ENCODE measurements around the gene DCPS.
"Not testable (repeated sequence)": the region's sequence is repeated elsewhere in the genome, so short reads cannot be mapped to it uniquely, and the experiment has no call there.

DCPS gene, protein sequence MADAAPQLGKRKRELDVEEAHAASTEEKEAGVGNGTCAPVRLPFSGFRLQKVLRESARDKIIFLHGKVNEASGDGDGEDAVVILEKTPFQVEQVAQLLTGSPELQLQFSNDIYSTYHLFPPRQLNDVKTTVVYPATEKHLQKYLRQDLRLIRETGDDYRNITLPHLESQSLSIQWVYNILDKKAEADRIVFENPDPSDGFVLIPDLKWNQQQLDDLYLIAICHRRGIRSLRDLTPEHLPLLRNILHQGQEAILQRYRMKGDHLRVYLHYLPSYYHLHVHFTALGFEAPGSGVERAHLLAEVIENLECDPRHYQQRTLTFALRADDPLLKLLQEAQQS

GRCh38 chr11:126303623-126304456 is at the start of gene DCPS:
TSS of gene DCPS (plus strand) at chr11:126304060. CDS start at chr11:126304081, 21 bp downstream.
- peak; percentile 90 for DNase-seq (ENCODE audit: low spot score)

- DNase-seq (ENCODE audit: low spot score), result no peak
Measured at GRCh38 chr11:126254819-126255218, 49.0 kb upstream of the DCPS start.

DNA sequence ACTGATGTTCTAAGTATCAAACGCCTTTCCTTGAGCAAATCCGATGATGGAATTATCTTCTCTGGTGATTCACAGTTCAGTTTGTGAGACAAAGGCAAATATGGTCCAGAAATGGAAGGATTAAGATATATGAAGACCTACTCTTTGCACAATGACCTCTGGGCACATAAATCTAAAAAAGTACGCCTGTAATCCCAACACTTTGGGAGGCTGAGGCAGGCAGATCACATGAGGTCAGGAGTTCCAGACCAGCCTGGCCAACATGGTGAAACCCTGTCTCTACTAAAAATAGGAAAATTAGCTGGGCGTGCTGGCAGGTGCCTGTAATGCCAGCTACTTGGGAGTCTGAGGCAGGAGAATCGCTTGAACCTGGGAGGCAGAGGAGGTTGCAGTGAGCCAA is 48.4 kb upstream of the DCPS start:
- DNase-seq (ENCODE audit: low spot score), result not testable (repeated sequence)

- DNase-seq (ENCODE audit: low spot score), result no peak
Measured at GRCh38 chr11:126256216-126256615, 47.6 kb upstream of the DCPS start.

DNA sequence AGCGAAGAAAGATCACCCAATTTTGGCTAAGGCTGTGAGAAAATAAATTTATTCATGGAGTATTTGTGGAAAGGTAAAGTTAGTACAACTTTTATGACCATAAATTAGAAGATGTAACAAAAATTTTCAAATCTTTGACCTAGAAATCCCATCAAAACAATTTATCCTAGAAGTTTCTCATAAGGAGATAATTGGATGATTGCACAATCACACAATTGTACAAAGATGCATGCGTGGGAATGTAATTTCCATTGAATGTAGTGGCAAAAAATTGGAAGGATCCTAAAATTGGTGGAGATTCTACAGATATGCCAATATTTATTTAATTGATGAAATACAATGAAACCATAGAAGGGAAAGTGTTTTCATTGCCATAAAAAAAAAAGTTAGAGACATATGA is 46.7 kb upstream of the DCPS start:
- DNase-seq (ENCODE audit: low spot score), result no peak

GRCh38 chr11:126257764-126258163 is 46.1 kb upstream of the DCPS start:
- DNase-seq (ENCODE audit: low spot score), result no peak

GRCh38 chr11:126262216-126262615 is 41.6 kb upstream of the DCPS start:
- DNase-seq (ENCODE audit: low spot score), result no peak

- DNase-seq (ENCODE audit: low spot score), result no peak
Measured at GRCh38 chr11:126263489-126263888, 40.4 kb upstream of the DCPS start.

GRCh38 chr11:126265811-126266210 is 38.0 kb upstream of the DCPS start:
- no peak for DNase-seq (ENCODE audit: low spot score)

- DNase-seq (ENCODE audit: low spot score), result no peak
Measured at GRCh38 chr11:126267650-126268049, 36.2 kb upstream of the DCPS start.

GRCh38 chr11:126268361-126268707 is 35.5 kb upstream of the DCPS start:
- peak; percentile 22 for DNase-seq (ENCODE audit: low spot score)

- peak; percentile 99 for DNase-seq (ENCODE audit: low spot score)
Measured at GRCh38 chr11:126268708-126269579, 34.9 kb upstream of the DCPS start, which contains the start of the genes FOXRED1 and SRPRA. TSS of gene FOXRED1 (plus strand) at chr11:126269154. CDS start at chr11:126269207, 53 bp downstream. TSS of gene SRPRA (minus strand) at chr11:126268895. CDS start at chr11:126268804, 91 bp downstream.

DNA sequence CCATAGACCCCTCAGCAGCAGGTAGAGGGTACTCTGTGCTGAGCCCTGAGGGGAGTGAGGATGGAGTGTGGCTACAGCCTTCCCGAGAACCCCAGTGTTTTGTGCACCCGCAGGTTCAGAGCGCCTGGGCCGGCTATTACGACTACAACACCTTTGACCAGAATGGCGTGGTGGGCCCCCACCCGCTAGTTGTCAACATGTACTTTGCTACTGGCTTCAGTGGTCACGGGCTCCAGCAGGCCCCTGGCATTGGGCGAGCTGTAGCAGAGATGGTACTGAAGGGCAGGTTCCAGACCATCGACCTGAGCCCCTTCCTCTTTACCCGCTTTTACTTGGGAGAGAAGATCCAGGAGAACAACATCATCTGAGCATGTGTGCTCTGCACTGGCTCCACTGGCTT is 26.5 kb upstream of the DCPS start:
- DNase-seq (ENCODE audit: low spot score), result no peak

- DNase-seq (ENCODE audit: low spot score), result no peak
Measured at GRCh38 chr11:126277780-126278179, 26.1 kb upstream of the DCPS start.

DNA sequence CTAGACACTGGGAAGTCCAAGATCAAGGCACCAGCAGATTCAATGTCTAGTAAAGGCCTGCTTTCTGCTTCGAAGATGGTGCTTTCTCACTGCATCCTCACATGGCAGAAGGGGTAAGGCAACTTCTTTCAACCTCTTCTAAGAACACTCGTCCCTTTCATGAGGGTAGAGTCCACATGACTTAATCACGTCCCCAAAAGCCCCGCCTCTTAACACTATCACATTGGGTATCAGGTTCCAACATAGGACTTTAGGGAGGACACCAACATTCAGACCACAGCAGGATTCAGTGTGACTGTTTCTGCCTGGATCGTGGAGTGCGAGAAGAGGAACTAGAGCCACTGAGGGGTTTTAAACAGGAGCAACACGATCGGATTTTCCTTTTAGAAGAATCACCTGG is 24.7 kb upstream of the DCPS start:
- no peak for DNase-seq (ENCODE audit: low spot score)

DNA sequence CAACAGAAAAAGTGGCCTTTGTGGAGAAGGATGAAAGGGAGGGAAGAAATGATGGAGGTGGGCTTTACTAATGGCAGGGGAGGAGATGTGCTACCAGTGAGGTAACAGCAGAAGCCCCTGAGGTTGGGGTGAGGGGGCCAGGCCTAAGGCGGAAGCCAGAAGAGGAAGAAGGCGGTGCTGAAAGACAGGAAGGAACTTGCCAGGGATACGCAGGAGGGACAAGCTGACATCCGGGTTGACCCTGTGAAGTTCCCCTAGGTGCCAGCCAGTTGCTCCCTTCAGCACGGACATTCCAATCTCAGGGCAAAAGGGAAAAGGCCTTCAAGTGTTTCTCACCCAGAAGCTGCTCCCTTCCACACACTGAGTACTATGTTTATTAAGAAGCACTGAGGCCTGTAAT is 23.3 kb upstream of the DCPS start:
- DNase-seq (ENCODE audit: low spot score), result no peak

DNA sequence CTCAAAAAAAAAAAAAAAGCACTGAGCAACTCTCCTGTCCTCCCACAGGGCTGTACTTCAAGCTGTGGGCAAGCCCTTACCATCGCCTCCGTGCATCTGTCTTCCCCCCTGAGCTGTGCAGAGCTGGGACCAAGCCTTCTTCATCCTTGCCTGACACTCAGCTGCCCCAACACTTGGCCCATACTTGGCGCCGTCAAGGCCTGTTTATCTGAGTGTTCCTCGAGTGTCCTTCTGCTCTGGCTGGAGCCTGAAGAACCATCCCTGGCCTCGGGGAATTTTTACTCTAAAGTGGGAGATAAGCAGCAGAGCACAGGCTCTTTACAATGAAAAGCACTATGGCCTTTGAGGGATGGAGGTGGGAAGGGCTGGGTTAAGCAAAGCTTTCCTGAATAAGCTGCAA is 22.6 kb upstream of the DCPS start:
- DNase-seq (ENCODE audit: low spot score), result no peak

GRCh38 chr11:126281666-126282175 is 22.1 kb upstream of the DCPS start:
- DNase-seq (ENCODE audit: low spot score), result no peak

DNA sequence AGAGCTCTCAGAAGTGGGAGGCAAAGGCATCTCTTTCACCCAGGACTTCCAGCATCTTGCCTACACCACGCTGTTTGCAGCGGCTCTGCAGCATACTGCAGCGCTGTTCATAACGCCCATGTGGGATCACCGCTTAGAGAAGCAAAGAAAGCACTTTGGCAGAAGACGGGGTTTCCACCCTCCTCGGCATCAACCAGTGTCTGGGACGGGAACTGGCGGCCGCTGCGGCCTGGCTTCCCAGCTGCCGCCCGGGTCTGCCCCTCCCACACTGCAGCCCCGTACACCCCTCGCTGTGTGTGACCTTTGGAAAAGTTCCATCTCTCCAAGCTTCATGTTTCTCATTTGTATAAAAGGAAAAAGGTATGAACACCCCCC is 21.5 kb upstream of the DCPS start:
- DNase-seq (ENCODE audit: low spot score), result peak; percentile 41

DNA sequence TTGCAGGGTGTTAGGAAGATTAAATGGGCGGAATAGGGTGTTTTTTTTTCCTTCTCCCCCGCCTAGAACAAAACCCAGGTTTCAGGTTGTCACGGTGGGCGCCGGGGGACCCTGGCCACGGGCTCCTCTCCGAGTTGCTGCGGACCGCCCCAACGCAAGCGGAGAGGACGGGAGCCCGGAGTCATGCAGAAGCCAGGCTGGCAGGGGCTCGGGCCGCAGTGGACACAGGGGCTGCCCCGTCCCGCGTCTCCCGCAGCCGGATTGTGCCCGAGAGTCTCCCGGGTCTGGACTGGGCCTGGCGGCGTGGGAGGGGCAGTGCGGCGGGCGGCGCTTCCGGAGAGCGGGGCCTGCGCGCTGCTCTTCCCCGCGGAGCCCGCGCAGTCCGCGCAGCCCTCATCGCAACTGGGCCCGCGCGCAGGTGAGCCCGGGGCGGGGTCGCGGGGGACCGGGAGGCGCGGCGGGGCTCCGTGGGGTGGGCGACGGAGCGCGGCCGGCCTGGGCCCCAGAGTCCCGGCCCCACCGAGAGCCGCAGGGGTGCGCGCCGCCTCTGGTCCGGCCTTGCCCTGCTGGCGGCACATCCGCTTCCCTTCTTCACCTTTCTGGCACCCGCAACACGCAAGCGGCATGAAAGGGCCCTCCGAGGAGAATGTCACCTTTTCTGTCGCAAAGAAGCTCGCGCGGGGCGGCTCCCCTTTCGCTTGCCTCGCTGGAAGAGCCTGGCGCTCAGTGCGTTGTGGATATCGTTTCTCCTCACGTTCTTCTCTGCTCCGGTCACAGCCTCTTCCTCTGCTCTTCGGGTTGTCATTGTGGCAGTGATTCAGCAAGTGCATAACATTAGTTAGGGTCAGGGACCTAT is 20.9 kb upstream of the DCPS start, which contains the start of gene TIRAP:
TIRAP (plus strand) TSS at position 358 of the 856 bp plus-strand sequence. CDS start 7,802 bp downstream, outside the sequence.
- DNase-seq (ENCODE audit: low spot score), result peak; percentile 77

GRCh38 chr11:126284829-126285228 is 19.0 kb upstream of the DCPS start:
- peak; percentile 88 for DNase-seq (ENCODE audit: low spot score)
